ENCODE measurements around the gene RPS15. TPM values are rescaled to one million over a fixed set of nuclear protein-coding genes. Genes with fewer than 3 reads are reported as not detected.

Gene RPS15
- total and polyA plus RNA-seq, 2 of the 13 experiments (the other 11 are each of a cell fraction or from before 2014, with no cell fraction given): 695 to 1,411 TPM

DNA sequence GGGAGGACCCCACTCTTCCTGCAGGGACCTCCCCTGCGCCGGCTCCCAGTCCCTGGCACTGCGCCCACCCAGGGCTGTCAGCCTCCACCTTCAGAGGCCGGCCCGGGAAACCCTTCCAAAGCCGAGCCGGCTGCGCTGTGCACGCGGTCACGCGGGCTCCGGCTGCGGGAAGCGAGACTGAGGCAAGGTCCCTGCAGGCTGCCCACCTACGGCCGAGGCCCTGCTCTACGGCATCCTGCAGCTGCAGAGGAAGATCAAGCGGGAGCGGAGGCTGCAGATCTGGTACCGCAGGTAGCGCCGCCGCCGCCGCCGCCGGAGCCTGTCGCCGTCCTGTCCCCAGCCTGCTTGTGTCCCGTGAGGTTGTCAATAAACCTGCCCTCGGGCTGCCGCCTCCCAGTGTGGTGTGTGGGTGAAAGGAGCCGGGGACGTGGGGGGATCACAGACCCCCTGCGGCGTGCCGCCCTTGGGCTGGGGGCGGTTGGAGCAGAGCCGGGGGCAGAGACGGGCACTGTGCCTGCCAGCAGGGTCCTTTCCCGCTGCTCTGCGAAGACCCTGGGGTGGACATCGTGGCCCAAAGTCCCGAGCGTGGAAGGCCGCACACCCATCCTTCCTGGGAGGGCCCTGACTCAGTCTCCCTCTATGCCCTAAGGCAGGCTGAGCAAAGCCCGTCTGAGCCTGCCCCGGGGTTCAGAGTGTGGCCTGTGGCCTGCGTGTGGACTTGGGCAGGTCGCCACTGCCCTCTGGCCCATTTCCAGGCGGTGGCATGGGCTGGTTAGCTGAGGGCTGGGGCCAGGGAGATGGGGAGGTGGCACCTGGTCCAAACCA is 42.8 kb upstream of the RPS15 start (continued):
- TF ChIP-seq GTF3A (CRISPR knock-in tag; conservative IDR thresholded peaks at IDR 0.05) (no peak), SIN3A (IDR thresholded peaks at IDR 0.05; ENCODE audit: borderline replicate concordance, low read depth, low read length) (no peak), ZNF136 (CRISPR knock-in tag; IDR thresholded peaks at IDR 0.05; ENCODE audit: low read depth) (no peak), ZNF44 (CRISPR knock-in tag; IDR thresholded peaks at IDR 0.05) (no peak), MED1 (CRISPR knock-in tag; IDR thresholded peaks at IDR 0.05) (no peak), GLI4 (CRISPR knock-in tag; IDR thresholded peaks at IDR 0.05; ENCODE audit: borderline replicate concordance) (0 out of 2 replicates have a peak, but pooled peaks have one; percentile 27), ZNF749 (CRISPR knock-in tag; IDR thresholded peaks at IDR 0.05; ENCODE audit: borderline replicate concordance) (no peak), PITX1 (CRISPR knock-in tag; IDR thresholded peaks at IDR 0.05) (peak; percentile 13; the same call in 1 of the 2 replicates), CBX1 (IDR thresholded peaks at IDR 0.05; ENCODE audit: low read depth) (peak; percentile 55), NAIF1 (CRISPR knock-in tag; IDR thresholded peaks at IDR 0.05; ENCODE audit: borderline replicate concordance) (no peak), MZF1 (CRISPR knock-in tag; IDR thresholded peaks at IDR 0.05; ENCODE audit: borderline replicate concordance) (no peak), SOX6 (IDR thresholded peaks at IDR 0.05) (no peak), SOX6 (CRISPR knock-in tag; IDR thresholded peaks at IDR 0.05) (peak; percentile 40; the same call in 1 of the 2 replicates), SAFB2 (CRISPR knock-in tag; IDR thresholded peaks at IDR 0.05; ENCODE audit: borderline replicate concordance, low read depth) (0 out of 2 replicates have a peak, but pooled peaks have one; percentile 30), SP4 (CRISPR knock-in tag; IDR thresholded peaks at IDR 0.05) (0 out of 2 replicates have a peak, but pooled peaks have one; percentile 32), MED8 (CRISPR knock-in tag; IDR thresholded peaks at IDR 0.05; ENCODE audit: insufficient replicate concordance) (peak; percentile 42), TOPORS (CRISPR knock-in tag; IDR thresholded peaks at IDR 0.05) (no peak)
- TF ChIP-seq, protein P1, sequence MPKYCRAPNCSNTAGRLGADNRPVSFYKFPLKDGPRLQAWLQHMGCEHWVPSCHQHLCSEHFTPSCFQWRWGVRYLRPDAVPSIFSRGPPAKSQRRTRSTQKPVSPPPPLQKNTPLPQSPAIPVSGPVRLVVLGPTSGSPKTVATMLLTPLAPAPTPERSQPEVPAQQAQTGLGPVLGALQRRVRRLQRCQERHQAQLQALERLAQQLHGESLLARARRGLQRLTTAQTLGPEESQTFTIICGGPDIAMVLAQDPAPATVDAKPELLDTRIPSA (CRISPR knock-in tag; IDR thresholded peaks at IDR 0.05; ENCODE audit: borderline replicate concordance): 0 out of 2 replicates have a peak, but pooled peaks have one; percentile 45
- TF ChIP-seq, protein P2, sequence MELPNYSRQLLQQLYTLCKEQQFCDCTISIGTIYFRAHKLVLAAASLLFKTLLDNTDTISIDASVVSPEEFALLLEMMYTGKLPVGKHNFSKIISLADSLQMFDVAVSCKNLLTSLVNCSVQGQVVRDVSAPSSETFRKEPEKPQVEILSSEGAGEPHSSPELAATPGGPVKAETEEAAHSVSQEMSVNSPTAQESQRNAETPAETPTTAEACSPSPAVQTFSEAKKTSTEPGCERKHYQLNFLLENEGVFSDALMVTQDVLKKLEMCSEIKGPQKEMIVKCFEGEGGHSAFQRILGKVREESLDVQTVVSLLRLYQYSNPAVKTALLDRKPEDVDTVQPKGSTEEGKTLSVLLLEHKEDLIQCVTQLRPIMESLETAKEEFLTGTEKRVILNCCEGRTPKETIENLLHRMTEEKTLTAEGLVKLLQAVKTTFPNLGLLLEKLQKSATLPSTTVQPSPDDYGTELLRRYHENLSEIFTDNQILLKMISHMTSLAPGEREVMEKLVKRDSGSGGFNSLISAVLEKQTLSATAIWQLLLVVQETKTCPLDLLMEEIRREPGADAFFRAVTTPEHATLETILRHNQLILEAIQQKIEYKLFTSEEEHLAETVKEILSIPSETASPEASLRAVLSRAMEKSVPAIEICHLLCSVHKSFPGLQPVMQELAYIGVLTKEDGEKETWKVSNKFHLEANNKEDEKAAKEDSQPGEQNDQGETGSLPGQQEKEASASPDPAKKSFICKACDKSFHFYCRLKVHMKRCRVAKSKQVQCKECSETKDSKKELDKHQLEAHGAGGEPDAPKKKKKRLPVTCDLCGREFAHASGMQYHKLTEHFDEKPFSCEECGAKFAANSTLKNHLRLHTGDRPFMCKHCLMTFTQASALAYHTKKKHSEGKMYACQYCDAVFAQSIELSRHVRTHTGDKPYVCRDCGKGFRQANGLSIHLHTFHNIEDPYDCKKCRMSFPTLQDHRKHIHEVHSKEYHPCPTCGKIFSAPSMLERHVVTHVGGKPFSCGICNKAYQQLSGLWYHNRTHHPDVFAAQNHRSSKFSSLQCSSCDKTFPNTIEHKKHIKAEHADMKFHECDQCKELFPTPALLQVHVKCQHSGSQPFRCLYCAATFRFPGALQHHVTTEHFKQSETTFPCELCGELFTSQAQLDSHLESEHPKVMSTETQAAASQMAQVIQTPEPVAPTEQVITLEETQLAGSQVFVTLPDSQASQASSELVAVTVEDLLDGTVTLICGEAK (IDR thresholded peaks at IDR 0.05): no peak
- TF ChIP-seq, protein P2 (CRISPR knock-in tag; IDR thresholded peaks at IDR 0.05): 0 out of 2 replicates have a peak, but pooled peaks have one; percentile 28
